ENCODE measurements around the gene GPATCH11.

GRCh38 chr2:37084797-37085196, 479 bp downstream of the GPATCH11 start:
- TF ChIP-seq CTCF (IDR thresholded peaks at IDR 0.05) (no peak), POLR2A (IDR thresholded peaks at IDR 0.05) (no peak), POLR2AphosphoS5 (IDR thresholded peaks at IDR 0.05) (no peak)
